Measurements from ENCODE around the gene LRRC73.
"Not testable (repeated sequence)": the region's sequence is repeated elsewhere in the genome, so short reads cannot be mapped to it uniquely, and the experiment has no call there.

Gene LRRC73

GRCh38 chr6:43509984-43510826 lies at the start of gene LRRC73:
LRRC73 (minus strand) TSS chr6:43510346; CDS start chr6:43509785, 561 bp downstream.
- DNase-seq (ENCODE audit: low read depth in 2 of 2): peak; percentile 64 to 65

GRCh38 chr6:43559328-43559727 lies 49.2 kb upstream of the LRRC73 start:
- DNase-seq (ENCODE audit: low read depth in 2 of 2): no peak

DNA sequence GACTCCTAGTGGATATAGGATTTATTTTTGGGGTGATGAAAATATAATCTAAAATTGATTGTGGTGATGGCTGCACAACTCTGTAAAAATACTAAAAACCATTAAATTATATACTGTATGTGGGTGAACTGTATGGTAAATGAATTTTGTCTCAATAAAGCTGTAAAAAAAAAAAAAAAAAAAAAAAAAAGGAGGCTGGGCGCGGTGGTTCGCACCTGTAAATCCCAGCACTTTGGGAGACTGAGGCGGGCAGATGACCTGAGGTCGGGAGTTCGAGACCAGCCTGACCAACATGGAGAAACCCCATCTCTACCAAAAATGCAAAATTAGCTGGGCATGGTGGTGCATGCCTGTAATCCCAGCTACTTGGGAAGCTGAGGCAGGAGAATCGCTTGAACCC lies 47.5 kb upstream of the LRRC73 start:
- DNase-seq (ENCODE audit: low read depth in 2 of 2): not testable (repeated sequence)

DNA sequence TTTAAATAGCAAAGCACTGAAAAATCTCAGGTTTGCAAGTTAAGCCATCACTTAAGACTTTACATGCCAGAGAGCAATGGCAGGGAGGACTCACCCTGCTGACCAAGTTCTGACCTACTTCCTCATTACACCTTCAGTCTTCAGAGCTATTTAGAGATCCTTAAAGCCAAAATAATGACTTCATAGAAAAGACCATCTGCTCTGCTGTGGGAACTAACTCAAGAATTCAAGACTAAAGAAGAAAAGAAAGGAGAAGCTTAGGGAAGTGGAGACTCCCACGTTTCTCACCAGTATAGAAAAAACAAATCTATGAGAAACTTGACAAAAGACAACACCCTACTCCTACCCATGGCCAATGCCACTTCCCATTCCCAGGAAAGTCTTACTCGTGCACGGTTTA lies 37.1 kb upstream of the LRRC73 start:
- DNase-seq (ENCODE audit: low read depth in 2 of 2): no peak

GRCh38 chr6:43544461-43544860 lies 34.3 kb upstream of the LRRC73 start:
- no peak for DNase-seq (ENCODE audit: low read depth in 2 of 2)

- no peak for DNase-seq (ENCODE audit: low read depth in 2 of 2)
These were observed 31.8 kb upstream of the LRRC73 start for GRCh38 chr6:43541774-43542471.

- DNase-seq (ENCODE audit: low read depth in 2 of 2): no peak
These were observed 30.4 kb upstream of the LRRC73 start for GRCh38 chr6:43540507-43540906.

DNA sequence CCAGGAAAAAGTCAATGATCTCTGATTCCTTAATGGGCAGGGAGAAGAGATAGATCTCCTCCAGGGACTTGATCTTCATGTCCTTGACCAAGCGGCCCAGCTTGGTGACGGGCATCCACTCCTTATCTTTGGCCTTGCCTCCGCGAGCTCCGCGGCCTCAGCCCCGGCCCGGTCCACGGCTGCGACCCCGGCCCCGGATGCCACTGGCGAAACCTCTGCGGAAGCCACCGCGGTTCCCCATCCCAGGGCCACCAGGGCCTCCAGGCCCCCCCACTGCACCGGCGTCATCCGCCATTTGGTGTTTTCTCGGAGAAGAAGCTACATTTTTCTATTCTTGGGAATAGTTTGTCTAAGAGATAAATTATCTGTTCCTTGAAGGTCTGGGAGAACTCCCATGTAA lies 29.3 kb upstream of the LRRC73 start:
- not testable (repeated sequence) for DNase-seq (ENCODE audit: low read depth in 2 of 2)

DNA sequence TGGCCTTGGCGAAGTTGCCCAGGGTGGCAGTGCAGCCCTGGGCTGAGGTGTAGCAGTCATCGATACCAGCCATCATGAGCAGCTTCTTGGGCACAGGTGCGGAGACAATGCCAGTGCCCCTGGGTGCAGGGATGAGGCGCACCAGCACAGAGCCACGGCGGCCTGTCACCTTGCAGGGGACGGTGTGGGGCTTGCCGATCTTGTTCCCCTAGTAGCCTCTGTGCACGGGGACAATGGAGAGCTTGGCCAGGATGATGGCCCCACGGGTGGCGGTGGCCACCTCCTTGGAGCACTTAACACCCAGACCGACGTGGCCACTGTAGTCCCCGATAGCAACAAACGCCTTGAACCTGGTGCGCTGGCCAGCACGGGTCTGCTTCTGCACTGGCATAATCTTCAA lies 28.8 kb upstream of the LRRC73 start:
- not testable (repeated sequence) for DNase-seq (ENCODE audit: low read depth in 2 of 2)

GRCh38 chr6:43532201-43532600 lies 22.1 kb upstream of the LRRC73 start:
- no peak for DNase-seq (ENCODE audit: low read depth in 2 of 2)

- no peak for DNase-seq (ENCODE audit: low read depth in 2 of 2)
These were observed 14.4 kb upstream of the LRRC73 start for GRCh38 chr6:43524483-43524961.

GRCh38 chr6:43523284-43523683 lies 13.1 kb upstream of the LRRC73 start:
- no peak for DNase-seq (ENCODE audit: low read depth in 2 of 2)

- DNase-seq (ENCODE audit: low read depth in 2 of 2): no peak
These were observed 12.6 kb upstream of the LRRC73 start for GRCh38 chr6:43522547-43523261.

DNA sequence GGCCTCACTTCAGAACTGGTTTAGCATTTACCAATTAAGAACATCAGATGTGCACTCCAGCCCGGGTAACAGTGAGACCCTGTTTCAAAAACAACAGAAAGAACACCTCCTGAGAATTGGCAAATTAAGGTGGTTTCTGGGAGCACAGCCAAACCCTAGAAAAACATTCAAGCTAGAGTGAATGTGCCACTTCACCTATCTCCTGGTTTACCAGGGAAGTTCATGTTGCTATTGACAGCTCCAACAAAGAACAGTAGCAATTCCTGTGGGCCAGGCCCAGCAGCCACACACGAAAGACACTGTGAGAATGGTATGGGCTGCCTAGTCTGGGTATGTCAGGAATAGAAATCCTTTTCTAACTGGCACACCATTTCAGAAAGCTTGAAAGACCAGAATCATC lies 11.7 kb upstream of the LRRC73 start:
- no peak for DNase-seq (ENCODE audit: low read depth in 2 of 2)

DNA sequence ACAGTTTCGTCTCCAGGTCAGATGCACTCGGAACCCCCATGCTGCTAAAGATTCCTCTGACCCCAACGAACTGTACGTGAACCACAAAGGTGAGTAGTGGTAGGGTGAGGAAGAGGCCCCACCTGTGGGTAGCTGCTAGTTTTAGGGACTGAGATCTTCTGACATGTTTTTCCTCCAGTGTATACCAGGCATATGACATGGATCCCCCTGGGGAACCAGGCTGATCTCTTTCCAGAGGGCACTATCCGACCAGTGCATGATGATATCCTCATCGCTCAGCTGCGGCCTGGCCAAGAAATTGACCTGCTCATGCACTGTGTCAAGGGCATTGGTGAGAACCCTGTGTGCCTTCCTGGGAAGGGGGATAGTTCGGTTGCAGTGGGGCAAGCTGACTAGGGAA lies 10.0 kb upstream of the LRRC73 start:
- DNase-seq (ENCODE audit: low read depth in 2 of 2): no peak

- DNase-seq (ENCODE audit: low read depth in 2 of 2): no peak
These were observed 7.6 kb upstream of the LRRC73 start for GRCh38 chr6:43517505-43518357.

- DNase-seq (ENCODE audit: low read depth in 2 of 2): peak; percentile 95 to 96
These were observed 6.8 kb upstream of the LRRC73 start, which contains the start of the genes POLR1C and YIPF3 for GRCh38 chr6:43516697-43517504. POLR1C (plus strand) TSS chr6:43517089; CDS start chr6:43517110, 21 bp downstream. YIPF3 (minus strand) TSS chr6:43516926; CDS start chr6:43516807, 119 bp downstream.

GRCh38 chr6:43516367-43516696 lies 6.2 kb upstream of the LRRC73 start:
- DNase-seq (ENCODE audit: low read depth in 2 of 2): no peak

- no peak for DNase-seq (ENCODE audit: low read depth in 2 of 2)
These were observed 5.7 kb upstream of the LRRC73 start for GRCh38 chr6:43515808-43516207.

GRCh38 chr6:43511824-43512415 lies 1.8 kb upstream of the LRRC73 start:
- no peak for DNase-seq (ENCODE audit: low read depth in 2 of 2)
